Peyer's patch (tissue), 4 donors: ENCODE data around the gene NEDD9. TPM values are rescaled to one million over a fixed set of nuclear protein-coding genes. Genes with fewer than 3 reads are reported as not detected.

Experiments
- DNase-seq, 3 donors: peaks; one replicate each; pipeline ENCODE4 v3.0.0-alpha.2; 2017 to 2019
- H3K27ac ChIP-seq, 4 donors: fragments of 200-600 bp; sonication (generic); one replicate each; pipeline ENCODE4 v1.5.1; 2016 to 2019
- H3K27me3 ChIP-seq, 2 donors: fragments of 200-600 bp; sonication (generic); one replicate each; pipeline ENCODE4 v1.5.1; 2019
- H3K36me3 ChIP-seq, 3 donors: fragments of 200-600 bp; sonication (generic); one replicate each; pipeline ENCODE4 v1.5.1; 2016 to 2019
- H3K4me1 ChIP-seq, 4 donors: fragments of 200-600 bp; sonication (generic); one replicate each; pipeline ENCODE4 v1.5.1; 2016 to 2019
- H3K4me3 ChIP-seq, 4 donors: fragments of 200-600 bp; sonication (generic); 1 replicate in 3 of 4; 2 replicates in 1 of 4; pipeline ENCODE4 v1.5.1; 2016 to 2019; ENCODE audit warnings: mild to moderate bottlenecking in 1 of 4
- H3K9me3 ChIP-seq, 4 donors: fragments of 200-600 bp; sonication (generic); one replicate each; pipeline ENCODE4 v1.5.1; 2016 to 2019; ENCODE audit warnings: mild to moderate bottlenecking in 1 of 4
- POLR2A ChIP-seq, 2 donors: fragments of 450-650 bp; IDR thresholded peaks; one replicate each; pipeline ENCODE4 v1.5.1; 2017; ENCODE audit warnings: antibody characterized with exemption in 2 of 2, mild to moderate bottlenecking in 2 of 2, moderate library complexity in 2 of 2
- total RNA-seq, 4 donors: library from RNA; depleted of rRNA; stranded (reverse); fragments of >200 nt; gene quantifications; one replicate each; pipeline ENCODE4 v1.1.0, GENCODE V29; 2016
- TF ChIP-seq, protein P1 (sequence below), 6 experiments: fragments of 450-650 bp in 4 of 6; fragments of 200-600 bp in 2 of 6; sonication (generic) in 1 of 6; IDR thresholded peaks; one replicate each; pipeline ENCODE4 v1.5.1; 2017 to 2019; ENCODE audit warnings: antibody characterized with exemption in 6 of 6, mild to moderate bottlenecking in 3 of 6, moderate library complexity in 1 of 6

NEDD9 gene
- total RNA-seq, 4 donors from 2014 or later = 63.9 to 97.0 (median 87.5) TPM

- Histone ChIP-seq H3K27ac (peak overlapping the region in 1 of 4 donors; percentile 2), H3K9me3 (no peaks in the 10 kb centered on the region), H3K4me3 (peak overlapping the region in 2 of 4 donors; percentile 11 to 69), H3K36me3 (no peaks in the 10 kb centered on the region), H3K27me3 (no peaks in the 10 kb centered on the region), H3K4me1 (peaks cover 0 to 15% (median 0%) of the 10 kb centered on the region in 4 donors)
- no peak for TF ChIP-seq POLR2A (IDR thresholded peaks at IDR 0.05)
- TF ChIP-seq, protein P1, sequence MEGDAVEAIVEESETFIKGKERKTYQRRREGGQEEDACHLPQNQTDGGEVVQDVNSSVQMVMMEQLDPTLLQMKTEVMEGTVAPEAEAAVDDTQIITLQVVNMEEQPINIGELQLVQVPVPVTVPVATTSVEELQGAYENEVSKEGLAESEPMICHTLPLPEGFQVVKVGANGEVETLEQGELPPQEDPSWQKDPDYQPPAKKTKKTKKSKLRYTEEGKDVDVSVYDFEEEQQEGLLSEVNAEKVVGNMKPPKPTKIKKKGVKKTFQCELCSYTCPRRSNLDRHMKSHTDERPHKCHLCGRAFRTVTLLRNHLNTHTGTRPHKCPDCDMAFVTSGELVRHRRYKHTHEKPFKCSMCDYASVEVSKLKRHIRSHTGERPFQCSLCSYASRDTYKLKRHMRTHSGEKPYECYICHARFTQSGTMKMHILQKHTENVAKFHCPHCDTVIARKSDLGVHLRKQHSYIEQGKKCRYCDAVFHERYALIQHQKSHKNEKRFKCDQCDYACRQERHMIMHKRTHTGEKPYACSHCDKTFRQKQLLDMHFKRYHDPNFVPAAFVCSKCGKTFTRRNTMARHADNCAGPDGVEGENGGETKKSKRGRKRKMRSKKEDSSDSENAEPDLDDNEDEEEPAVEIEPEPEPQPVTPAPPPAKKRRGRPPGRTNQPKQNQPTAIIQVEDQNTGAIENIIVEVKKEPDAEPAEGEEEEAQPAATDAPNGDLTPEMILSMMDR (IDR thresholded peaks at IDR 0.05) = no peak
- no peak for DNase-seq
Observed at GRCh38 chr6:11227698-11228097, 4.8 kb downstream of the NEDD9 start.

DNA sequence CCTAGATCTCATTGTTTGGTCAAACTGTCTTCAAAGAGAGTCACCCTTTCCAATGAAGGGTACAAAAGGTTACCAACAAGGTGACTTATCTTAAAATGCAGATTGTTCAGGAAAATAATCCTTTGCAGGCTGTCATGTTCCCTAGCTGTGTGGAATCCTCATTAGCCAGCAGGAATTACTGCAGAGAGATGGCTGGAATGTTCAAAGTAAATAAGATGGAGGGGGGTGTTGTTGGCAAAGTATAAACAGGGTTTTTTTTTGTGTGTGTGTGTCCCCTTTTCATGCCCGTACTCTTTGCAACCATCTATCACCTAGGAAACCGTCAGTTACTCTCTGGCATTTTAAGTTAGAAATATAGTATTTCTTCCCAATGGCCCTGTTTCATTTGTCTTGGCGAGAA is 6.5 kb downstream of the NEDD9 start:
- H3K36me3 ChIP-seq = no peaks in the 10 kb centered on the region
- TF ChIP-seq, protein P1 (IDR thresholded peaks at IDR 0.05) = no peak
- no peak for TF ChIP-seq POLR2A (IDR thresholded peaks at IDR 0.05)
- DNase-seq = no peak
- no peaks in the 10 kb centered on the region for H3K27me3 ChIP-seq
- peak overlapping the region in 1 of 4 donors; percentile 4 for H3K27ac ChIP-seq
- no peak overlapping the region for H3K4me3 ChIP-seq
- H3K9me3 ChIP-seq = no peaks in the 10 kb centered on the region
- peaks cover 0 to 27% (median 0%) of the 10 kb centered on the region in 4 donors for H3K4me1 ChIP-seq

- H3K4me3 ChIP-seq = no peak overlapping the region
- H3K9me3 ChIP-seq = no peaks in the 10 kb centered on the region
- no peak for DNase-seq
- no peaks in the 10 kb centered on the region for H3K36me3 ChIP-seq
- TF ChIP-seq POLR2A (IDR thresholded peaks at IDR 0.05) = no peak
- TF ChIP-seq, protein P1 (IDR thresholded peaks at IDR 0.05) = no peak
- peak overlapping the region; percentile 13 to 65 (median 44) for H3K27ac ChIP-seq
- peaks cover 0 to 35% (median 0%) of the 10 kb centered on the region in 4 donors for H3K4me1 ChIP-seq
- H3K27me3 ChIP-seq = no peaks in the 10 kb centered on the region
Observed at GRCh38 chr6:11224966-11225463, 7.5 kb downstream of the NEDD9 start.

GRCh38 chr6:11224252-11224965 is 8.1 kb downstream of the NEDD9 start:
- no peaks in the 10 kb centered on the region for H3K36me3 ChIP-seq
- peak in 1 of 2 donors; percentile 12 for TF ChIP-seq POLR2A (IDR thresholded peaks at IDR 0.05)
- TF ChIP-seq, protein P1 (IDR thresholded peaks at IDR 0.05) = no peak
- H3K4me3 ChIP-seq = no peak overlapping the region
- peak in 2 of 3 donors; percentile 49 to 72 for DNase-seq
- no peaks in the 10 kb centered on the region for H3K9me3 ChIP-seq
- peak overlapping the region; percentile 13 to 65 (median 44) for H3K27ac ChIP-seq
- peaks cover 0 to 41% (median 0%) of the 10 kb centered on the region in 4 donors for H3K4me1 ChIP-seq
- no peaks in the 10 kb centered on the region for H3K27me3 ChIP-seq

DNA sequence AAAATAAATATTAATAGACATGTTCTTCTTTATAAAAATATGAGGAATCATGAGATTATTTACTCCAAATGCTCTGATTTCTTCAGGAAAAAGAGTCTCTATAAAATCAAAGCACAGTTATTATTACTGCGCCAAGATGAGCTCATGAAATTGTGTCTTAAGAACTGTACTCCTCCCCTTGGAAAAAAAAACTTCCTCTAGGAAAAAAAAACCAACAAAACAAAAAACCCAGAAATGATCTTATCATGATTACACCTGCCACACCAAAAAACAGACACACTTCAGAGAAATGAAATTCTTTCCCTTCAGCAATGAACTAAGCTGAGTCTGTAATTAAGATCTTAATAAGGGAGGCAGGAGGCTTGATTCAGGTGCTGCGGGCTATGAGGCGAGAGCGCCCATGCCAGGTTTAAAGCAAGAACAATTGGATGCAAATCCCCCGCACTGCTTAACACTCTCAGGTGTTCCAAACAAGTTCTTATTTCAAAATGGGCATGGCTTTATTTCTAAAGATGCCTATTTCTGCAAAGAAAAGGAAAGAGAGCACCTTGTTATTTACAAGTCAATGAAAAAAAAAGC is 9.1 kb downstream of the NEDD9 start:
- H3K27me3 ChIP-seq = no peaks in the 10 kb centered on the region
- TF ChIP-seq, protein P1 (IDR thresholded peaks at IDR 0.05) = no peak
- no peak for TF ChIP-seq POLR2A (IDR thresholded peaks at IDR 0.05)
- no peaks in the 10 kb centered on the region for H3K36me3 ChIP-seq
- H3K9me3 ChIP-seq = no peaks in the 10 kb centered on the region
- H3K4me3 ChIP-seq = no peak overlapping the region
- DNase-seq = no peak
- peaks cover 0 to 49% (median 0%) of the 10 kb centered on the region in 4 donors for H3K4me1 ChIP-seq
- H3K27ac ChIP-seq = peak overlapping the region in 1 of 4 donors; percentile 59
